ENCODE measurements around the gene MACROD2.

GRCh38 chr20:14992961-14993360 lies 997.6 kb downstream of the MACROD2 start:
- TF ChIP-seq CSDC2 (CRISPR knock-in tag; IDR thresholded peaks at IDR 0.05) (no peak), BACH2 (CRISPR knock-in tag; IDR thresholded peaks at IDR 0.05; ENCODE audit: borderline replicate concordance) (no peak), GLIS3 (CRISPR knock-in tag; IDR thresholded peaks at IDR 0.05) (no peak), ZFP3 (CRISPR knock-in tag; IDR thresholded peaks at IDR 0.05) (no peak), ARNTL (CRISPR knock-in tag; IDR thresholded peaks at IDR 0.05; ENCODE audit: borderline replicate concordance, low read depth) (no peak)
